GM12865 (cell line): ENCODE results near the gene KCTD1.

Experiments
- DNase-seq: peaks from one replicate; pipeline ENCODE4 v3.0.0; 2010; ENCODE audit warnings: low read depth
- H3K4me3 ChIP-seq: 2 replicates; pipeline ENCODE4 v1.5.1; 2011; ENCODE audit warnings: mild to moderate bottlenecking, low read depth, low read length, control low read depth
- TF ChIP-seq, protein P1 (sequence below): IDR thresholded peaks from 2 replicates; pipeline ENCODE4 v1.5.1; 2011; ENCODE audit warnings: low read length, control low read depth, low read depth, inconsistent platforms; ENCODE audit not compliant: insufficient read depth; ENCODE audit errors: missing control alignments

KCTD1 gene

DNA sequence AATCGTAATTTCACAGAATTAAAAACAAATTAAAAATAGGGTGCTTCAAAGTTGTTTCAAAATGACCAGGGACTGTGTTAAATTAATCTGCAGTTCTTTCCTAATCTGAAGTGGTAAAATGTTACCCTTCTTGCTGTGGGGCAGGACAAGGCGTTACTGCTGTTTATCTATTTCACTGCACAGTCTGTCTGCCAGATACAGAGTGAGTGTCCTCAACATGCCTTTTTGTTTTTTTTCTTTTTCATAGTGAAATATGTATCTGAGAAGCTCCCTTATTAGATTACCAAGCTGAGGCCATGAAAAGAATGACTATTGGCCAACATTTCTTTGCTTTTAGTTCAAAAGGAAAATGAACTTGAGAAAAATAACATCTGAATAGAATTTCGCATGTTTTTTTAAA is 38.0 kb downstream of the KCTD1 start:
- no peak for DNase-seq
- TF ChIP-seq, protein P1, sequence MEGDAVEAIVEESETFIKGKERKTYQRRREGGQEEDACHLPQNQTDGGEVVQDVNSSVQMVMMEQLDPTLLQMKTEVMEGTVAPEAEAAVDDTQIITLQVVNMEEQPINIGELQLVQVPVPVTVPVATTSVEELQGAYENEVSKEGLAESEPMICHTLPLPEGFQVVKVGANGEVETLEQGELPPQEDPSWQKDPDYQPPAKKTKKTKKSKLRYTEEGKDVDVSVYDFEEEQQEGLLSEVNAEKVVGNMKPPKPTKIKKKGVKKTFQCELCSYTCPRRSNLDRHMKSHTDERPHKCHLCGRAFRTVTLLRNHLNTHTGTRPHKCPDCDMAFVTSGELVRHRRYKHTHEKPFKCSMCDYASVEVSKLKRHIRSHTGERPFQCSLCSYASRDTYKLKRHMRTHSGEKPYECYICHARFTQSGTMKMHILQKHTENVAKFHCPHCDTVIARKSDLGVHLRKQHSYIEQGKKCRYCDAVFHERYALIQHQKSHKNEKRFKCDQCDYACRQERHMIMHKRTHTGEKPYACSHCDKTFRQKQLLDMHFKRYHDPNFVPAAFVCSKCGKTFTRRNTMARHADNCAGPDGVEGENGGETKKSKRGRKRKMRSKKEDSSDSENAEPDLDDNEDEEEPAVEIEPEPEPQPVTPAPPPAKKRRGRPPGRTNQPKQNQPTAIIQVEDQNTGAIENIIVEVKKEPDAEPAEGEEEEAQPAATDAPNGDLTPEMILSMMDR: no peak
- H3K4me3 ChIP-seq: no peak overlapping the region

DNA sequence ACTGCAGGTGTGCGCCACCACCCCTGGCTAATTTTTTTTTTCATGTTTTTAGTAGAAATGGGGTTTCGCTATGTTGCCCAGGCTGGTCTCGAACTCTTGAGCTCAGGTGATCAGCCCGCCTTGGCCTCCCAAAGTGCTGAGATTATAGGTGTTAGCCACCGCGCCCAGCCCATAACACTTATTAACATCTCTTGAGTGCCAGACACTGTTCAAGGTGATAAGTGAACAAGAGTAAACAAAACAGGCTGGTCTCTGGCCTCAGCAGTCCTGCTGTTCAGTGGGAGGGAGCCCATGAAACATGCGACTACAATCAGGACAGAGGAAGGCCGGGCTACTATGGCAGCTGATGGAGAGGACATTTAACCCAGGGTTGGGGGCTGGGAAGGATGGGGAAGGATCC is 42.3 kb downstream of the KCTD1 start:
- H3K4me3 ChIP-seq: no peak overlapping the region
- TF ChIP-seq, protein P1: no peak
- DNase-seq: no peak

DNA sequence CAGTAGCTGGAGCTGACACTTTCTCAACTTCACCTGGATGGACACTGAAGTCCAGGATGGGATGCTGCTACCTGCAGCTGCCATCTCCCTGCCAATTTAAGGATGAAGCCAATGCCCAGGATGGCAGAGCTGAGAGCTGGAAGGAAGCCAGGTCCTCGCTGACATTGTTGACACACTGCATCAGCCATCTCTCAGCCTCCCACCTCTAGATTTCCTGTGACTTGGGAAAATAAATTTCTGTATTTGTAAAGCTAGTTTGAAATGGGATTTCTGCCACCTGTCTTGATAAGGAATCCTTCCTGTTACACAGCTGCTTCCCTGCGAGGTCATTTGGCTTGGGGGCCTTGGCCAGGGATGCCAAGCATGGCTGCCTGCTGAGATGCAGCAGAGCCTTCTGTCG is 43.5 kb downstream of the KCTD1 start:
- TF ChIP-seq, protein P1: no peak
- H3K4me3 ChIP-seq: no peak overlapping the region
- no peak for DNase-seq

DNA sequence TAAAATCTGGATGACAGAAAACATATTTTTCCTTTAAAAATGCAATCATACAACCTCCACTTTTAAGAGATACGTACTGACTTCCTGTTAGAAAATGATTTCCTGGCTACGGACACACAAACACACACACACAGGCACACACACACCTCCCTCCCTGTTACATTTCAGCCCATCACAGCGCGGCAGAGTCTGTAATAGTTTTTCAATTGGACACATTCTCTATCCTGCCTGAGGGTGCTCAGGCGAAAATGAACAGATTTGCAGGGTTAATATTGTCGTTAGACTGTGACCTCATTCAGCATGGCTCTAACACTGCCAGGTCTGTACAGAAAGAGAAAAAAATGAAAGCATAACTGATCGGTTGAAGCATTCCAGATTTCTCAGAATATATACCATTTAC is 45.0 kb downstream of the KCTD1 start:
- H3K4me3 ChIP-seq: no peak overlapping the region
- TF ChIP-seq, protein P1: no peak
- no peak for DNase-seq

DNA sequence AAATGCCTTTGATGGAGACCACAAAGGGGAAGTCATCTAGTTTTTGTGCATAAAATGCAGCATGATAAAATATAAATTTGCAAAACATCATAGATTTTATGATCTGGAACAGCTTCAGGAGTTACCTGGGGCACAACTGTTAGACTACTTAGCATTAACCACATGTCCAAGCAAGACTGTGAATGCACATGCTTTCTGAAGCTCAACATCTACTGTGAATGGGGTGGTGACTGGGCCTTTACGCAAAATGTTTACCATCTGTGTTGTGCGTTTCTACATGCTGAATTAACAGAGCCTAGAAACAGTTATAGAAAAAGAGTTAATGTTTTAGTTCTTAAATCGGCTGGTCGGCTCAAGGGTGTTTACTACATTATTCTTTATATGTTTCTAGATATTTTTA is 45.5 kb downstream of the KCTD1 start:
- no peak for DNase-seq
- TF ChIP-seq, protein P1: no peak
- H3K4me3 ChIP-seq: no peak overlapping the region

DNA sequence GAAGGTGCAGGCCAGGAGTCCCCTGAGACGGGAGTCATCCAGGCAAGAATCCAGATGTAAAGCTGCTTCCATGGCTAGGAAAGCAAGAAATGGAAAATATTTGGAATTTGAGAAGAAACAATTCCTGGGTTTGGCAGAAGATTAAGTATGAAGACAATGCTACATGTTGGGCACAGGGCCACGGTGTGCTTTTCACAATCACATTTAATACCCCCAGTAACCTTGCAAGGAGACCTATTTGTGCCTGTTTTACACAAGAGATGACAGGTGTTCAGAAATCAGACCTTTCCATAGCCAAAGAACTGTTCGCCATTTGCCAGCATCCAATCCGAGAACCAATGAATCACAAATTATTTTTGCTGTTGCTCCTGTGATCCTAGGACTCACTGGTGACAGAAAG is 50.5 kb downstream of the KCTD1 start:
- TF ChIP-seq, protein P1: no peak
- no peak for DNase-seq
- no peak overlapping the region for H3K4me3 ChIP-seq

DNA sequence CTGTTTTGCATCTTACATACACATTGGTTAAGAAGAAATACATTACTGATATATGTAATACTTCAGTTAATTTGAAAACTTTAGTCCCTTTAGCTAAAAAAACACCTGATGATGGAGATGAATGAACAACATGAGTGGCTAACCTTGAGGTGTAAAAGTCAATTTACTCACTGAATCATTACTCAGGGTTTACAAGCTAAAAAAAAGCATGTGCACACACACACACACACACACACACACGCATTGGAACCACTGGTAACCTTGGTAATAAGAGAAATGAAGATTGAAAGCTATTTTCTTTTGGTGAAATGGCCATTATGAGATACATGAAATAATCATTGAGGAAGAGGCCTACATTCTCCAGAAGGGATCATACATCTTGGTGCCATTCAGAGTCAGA is 51.8 kb downstream of the KCTD1 start:
- TF ChIP-seq, protein P1: no peak
- no peak for DNase-seq
- no peak overlapping the region for H3K4me3 ChIP-seq
